Measurements from ENCODE around the gene METTL22.

METTL22 gene

DNA sequence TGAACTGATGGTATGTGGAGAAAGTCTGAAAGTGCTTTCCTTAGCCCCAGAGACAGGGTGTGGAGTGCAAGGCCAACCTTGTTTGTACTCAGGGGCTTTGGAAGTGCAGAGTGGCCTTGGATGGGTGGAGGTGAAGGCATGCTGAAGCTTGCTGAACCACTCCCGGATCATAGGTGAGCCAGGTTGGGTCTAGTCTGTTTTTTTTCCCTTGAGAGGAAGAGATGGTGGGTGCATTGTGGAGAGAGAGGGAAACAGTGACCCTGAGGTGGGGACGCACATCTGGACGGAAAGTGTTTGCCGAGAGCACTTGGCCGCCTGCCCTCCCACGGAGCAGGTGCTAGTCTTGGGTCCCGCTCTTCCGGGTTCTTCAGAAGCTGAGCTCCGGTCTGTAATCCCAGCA is 65.4 kb downstream of the METTL22 start:
- Histone ChIP-seq H3K36me3 (ENCODE audit: insufficient read depth, low read length) (no peaks in the 10 kb centered on the region), H3K27me3 (ENCODE audit: control insufficient read depth in 1 of 2, insufficient read depth in 2 of 2, low read length in 2 of 2) (no peaks in the 10 kb centered on the region), H3K4me3 (ENCODE audit: low read depth in 1 of 2, low read length in 2 of 2) (no peak overlapping the region), H3K27ac (ENCODE audit: low read depth, low read length) (no peak overlapping the region), H3K4me1 (ENCODE audit: insufficient read depth, low read length) (no peaks in the 10 kb centered on the region), H3K9ac (ENCODE audit: low read length) (no peak overlapping the region), H3K9me3 (ENCODE audit: low read length) (no peaks in the 10 kb centered on the region)

- no peaks in the 10 kb centered on the region for H3K36me3 ChIP-seq (ENCODE audit: insufficient read depth, low read length)
- no peak overlapping the region for H3K9ac ChIP-seq (ENCODE audit: low read length)
- no peaks in the 10 kb centered on the region for H3K9me3 ChIP-seq (ENCODE audit: low read length)
- H3K27ac ChIP-seq (ENCODE audit: low read depth, low read length): no peak overlapping the region
- H3K27me3 ChIP-seq (ENCODE audit: control insufficient read depth in 1 of 2, insufficient read depth in 2 of 2, low read length in 2 of 2): no peaks in the 10 kb centered on the region
- H3K4me3 ChIP-seq (ENCODE audit: low read depth in 1 of 2, low read length in 2 of 2): no peak overlapping the region
- no peaks in the 10 kb centered on the region for H3K4me1 ChIP-seq (ENCODE audit: insufficient read depth, low read length)
Measured at GRCh38 chr16:8689686-8690085, 68.2 kb downstream of the METTL22 start.

DNA sequence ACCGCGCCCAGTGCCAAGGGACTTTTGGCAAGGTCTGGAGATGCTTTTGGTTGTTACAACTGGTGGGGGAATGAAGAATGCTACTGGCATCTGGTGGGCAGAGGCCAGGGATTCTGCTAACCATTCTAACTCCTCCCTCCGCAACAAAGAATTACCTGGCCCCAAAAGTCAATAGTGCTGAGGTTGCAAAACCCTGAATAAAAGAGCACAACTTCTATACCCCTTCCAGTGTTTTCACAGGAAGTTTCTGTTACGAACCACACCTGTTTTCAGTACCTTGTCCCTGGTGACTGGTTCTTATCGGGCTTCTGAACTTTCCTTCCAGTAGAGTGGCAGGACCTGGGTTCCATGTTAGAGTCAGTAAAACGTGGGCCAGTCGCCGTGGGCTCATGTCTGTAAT is 70.2 kb downstream of the METTL22 start:
- H3K4me1 ChIP-seq (ENCODE audit: insufficient read depth, low read length): no peaks in the 10 kb centered on the region
- no peak overlapping the region for H3K9ac ChIP-seq (ENCODE audit: low read length)
- no peak overlapping the region for H3K27ac ChIP-seq (ENCODE audit: low read depth, low read length)
- no peaks in the 10 kb centered on the region for H3K9me3 ChIP-seq (ENCODE audit: low read length)
- H3K36me3 ChIP-seq (ENCODE audit: insufficient read depth, low read length): no peaks in the 10 kb centered on the region
- no peaks in the 10 kb centered on the region for H3K27me3 ChIP-seq (ENCODE audit: control insufficient read depth in 1 of 2, insufficient read depth in 2 of 2, low read length in 2 of 2)
- no peak overlapping the region for H3K4me3 ChIP-seq (ENCODE audit: low read depth in 1 of 2, low read length in 2 of 2)

GRCh38 chr16:8694795-8695728 is 73.6 kb downstream of the METTL22 start:
- Histone ChIP-seq H3K36me3 (ENCODE audit: insufficient read depth, low read length) (no peaks in the 10 kb centered on the region), H3K9ac (ENCODE audit: low read length) (no peak overlapping the region), H3K27ac (ENCODE audit: low read depth, low read length) (no peak overlapping the region), H3K27me3 (ENCODE audit: control insufficient read depth in 1 of 2, insufficient read depth in 2 of 2, low read length in 2 of 2) (no peaks in the 10 kb centered on the region), H3K4me1 (ENCODE audit: insufficient read depth, low read length) (no peaks in the 10 kb centered on the region), H3K9me3 (ENCODE audit: low read length) (no peaks in the 10 kb centered on the region), H3K4me3 (ENCODE audit: low read depth in 1 of 2, low read length in 2 of 2) (no peak overlapping the region)

DNA sequence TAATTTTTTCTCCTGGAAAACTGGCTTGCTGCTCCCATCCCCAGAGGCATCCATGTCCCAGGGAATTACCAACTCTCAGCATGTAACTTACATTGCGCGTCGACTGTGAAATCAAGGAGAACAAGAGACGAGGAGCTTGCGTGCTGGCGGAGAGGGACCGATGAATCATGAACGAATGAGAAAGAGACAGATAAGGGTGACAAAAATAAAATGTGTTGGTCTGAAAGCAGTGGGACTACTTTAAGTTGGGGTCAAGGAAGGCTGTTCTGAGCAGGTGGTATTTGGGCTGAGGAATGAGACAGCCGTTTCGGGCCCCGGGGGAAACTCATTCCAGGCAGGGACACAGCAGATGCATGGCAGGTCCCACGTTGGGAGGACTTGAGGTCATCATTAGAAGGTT is 75.4 kb downstream of the METTL22 start:
- no peaks in the 10 kb centered on the region for H3K4me1 ChIP-seq (ENCODE audit: insufficient read depth, low read length)

GRCh38 chr16:8697965-8698364 is 76.5 kb downstream of the METTL22 start:
- no peaks in the 10 kb centered on the region for H3K27me3 ChIP-seq (ENCODE audit: control insufficient read depth in 1 of 2, insufficient read depth in 2 of 2, low read length in 2 of 2)
- no peaks in the 10 kb centered on the region for H3K36me3 ChIP-seq (ENCODE audit: insufficient read depth, low read length)
- no peaks in the 10 kb centered on the region for H3K4me1 ChIP-seq (ENCODE audit: insufficient read depth, low read length)
- H3K9me3 ChIP-seq (ENCODE audit: low read length): no peaks in the 10 kb centered on the region
- no peak overlapping the region for H3K9ac ChIP-seq (ENCODE audit: low read length)
- H3K4me3 ChIP-seq (ENCODE audit: low read depth in 1 of 2, low read length in 2 of 2): no peak overlapping the region
- H3K27ac ChIP-seq (ENCODE audit: low read depth, low read length): no peak overlapping the region

More for the DNA sequence above, 75.4 kb downstream of the METTL22 start:
- H3K9ac ChIP-seq (ENCODE audit: low read length): no peak overlapping the region
- H3K4me3 ChIP-seq (ENCODE audit: low read depth in 1 of 2, low read length in 2 of 2): no peak overlapping the region
- H3K27ac ChIP-seq (ENCODE audit: low read depth, low read length): no peak overlapping the region
- H3K36me3 ChIP-seq (ENCODE audit: insufficient read depth, low read length): no peaks in the 10 kb centered on the region
- no peaks in the 10 kb centered on the region for H3K9me3 ChIP-seq (ENCODE audit: low read length)
- H3K27me3 ChIP-seq (ENCODE audit: control insufficient read depth in 1 of 2, insufficient read depth in 2 of 2, low read length in 2 of 2): no peaks in the 10 kb centered on the region

All from muscle layer of colon (tissue), 2 donors.